Measurements from ENCODE around the gene NEK6.
A peak's percentile ranks its signal among the peaks of the same experiment; 100 is the strongest.

NEK6 gene

DNA sequence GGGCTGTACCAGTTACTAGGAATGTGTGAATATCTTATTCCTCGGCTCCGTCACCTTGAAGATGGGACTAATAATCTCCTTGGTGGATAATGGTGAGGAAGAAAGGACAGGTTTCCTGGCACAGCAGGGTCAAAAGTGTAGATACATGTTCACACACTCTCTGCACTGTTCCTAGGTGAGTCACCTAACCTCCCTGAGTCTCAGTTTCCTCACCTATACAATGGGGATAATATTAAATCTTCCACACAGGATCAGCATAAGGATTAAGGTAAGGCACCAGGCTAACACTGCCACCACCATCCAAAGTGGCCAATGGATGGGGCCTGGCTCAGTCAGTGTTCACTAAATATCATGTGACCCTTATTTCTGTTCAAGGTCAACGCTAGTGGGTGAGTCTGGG lies 90.6 kb downstream of the NEK6 start:
- no peak for TF ChIP-seq CTCF (IDR thresholded peaks at IDR 0.05)
- Histone ChIP-seq H3K9me3 (no peaks in the 10 kb centered on the region), H3K4me3 (ENCODE audit: low read depth in 1 of 2, low read length in 1 of 2) (no peak overlapping the region), H3K27ac (peak overlapping the region; percentile 11), H3K27me3 (no peaks in the 10 kb centered on the region), H3K36me3 (peaks cover 100% of the 10 kb centered on the region), H3K4me1 (ENCODE audit: control insufficient read depth in 1 of 2, insufficient read depth in 1 of 2, low read depth in 1 of 2, low read length in 1 of 2) (peaks cover 17 to 23% of the 10 kb centered on the region in 2 experiments)

DNA sequence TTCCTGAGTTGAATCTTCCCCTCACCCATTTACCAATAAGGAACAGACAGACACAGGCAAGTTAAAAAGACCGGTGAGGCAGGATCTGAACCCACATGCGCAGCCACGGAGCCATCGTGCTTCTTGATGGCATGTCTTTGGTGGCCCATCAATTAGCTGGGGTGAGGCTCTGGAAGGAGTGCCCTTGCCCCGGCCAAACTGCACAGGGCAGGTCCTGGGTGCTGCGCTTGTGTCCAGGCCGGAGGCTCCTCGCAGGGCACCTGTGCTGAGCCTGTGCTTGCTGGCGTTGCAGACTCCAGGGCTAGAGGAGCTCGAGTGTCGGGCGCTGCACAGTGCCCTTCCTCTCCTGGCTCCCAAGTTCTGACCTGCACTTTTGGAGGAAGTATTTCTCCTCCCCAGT lies 91.1 kb downstream of the NEK6 start:
- H3K9me3 ChIP-seq: no peaks in the 10 kb centered on the region
- H3K4me1 ChIP-seq (ENCODE audit: control insufficient read depth in 1 of 2, insufficient read depth in 1 of 2, low read depth in 1 of 2, low read length in 1 of 2): peaks cover 22 to 26% of the 10 kb centered on the region in 2 experiments
- peak overlapping the region; percentile 11 for H3K27ac ChIP-seq
- H3K36me3 ChIP-seq: peaks cover 100% of the 10 kb centered on the region
- H3K27me3 ChIP-seq: no peaks in the 10 kb centered on the region
- no peak for TF ChIP-seq CTCF (IDR thresholded peaks at IDR 0.05)
- H3K4me3 ChIP-seq (ENCODE audit: low read depth in 1 of 2, low read length in 1 of 2): no peak overlapping the region

DNA sequence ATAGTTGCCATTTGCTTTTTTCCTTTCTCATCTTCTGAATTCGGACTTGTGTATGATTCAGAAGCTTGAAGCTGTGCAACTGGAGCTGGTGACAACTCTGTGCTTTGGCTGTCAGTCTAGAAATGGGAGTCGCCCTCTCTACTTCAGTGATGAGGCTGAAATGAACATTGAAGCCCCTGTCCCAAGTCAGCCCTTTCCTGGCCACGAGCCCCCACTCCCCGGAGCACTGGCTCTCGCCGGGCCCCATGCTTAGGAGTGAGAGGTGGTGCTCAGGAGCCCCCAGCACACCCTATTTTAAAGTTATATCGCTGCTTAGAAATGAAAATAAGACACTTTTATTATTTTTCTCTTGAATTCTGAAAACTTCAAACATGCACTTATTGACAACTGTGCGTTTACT lies 91.5 kb downstream of the NEK6 start:
- Histone ChIP-seq H3K27me3 (no peaks in the 10 kb centered on the region), H3K9me3 (no peaks in the 10 kb centered on the region), H3K36me3 (peaks cover 100% of the 10 kb centered on the region), H3K4me3 (ENCODE audit: low read depth in 1 of 2, low read length in 1 of 2) (no peak overlapping the region), H3K27ac (peak overlapping the region; percentile 11), H3K4me1 (ENCODE audit: control insufficient read depth in 1 of 2, insufficient read depth in 1 of 2, low read depth in 1 of 2, low read length in 1 of 2) (peaks cover 26 to 30% of the 10 kb centered on the region in 2 experiments)
- TF ChIP-seq CTCF (IDR thresholded peaks at IDR 0.05): no peak

DNA sequence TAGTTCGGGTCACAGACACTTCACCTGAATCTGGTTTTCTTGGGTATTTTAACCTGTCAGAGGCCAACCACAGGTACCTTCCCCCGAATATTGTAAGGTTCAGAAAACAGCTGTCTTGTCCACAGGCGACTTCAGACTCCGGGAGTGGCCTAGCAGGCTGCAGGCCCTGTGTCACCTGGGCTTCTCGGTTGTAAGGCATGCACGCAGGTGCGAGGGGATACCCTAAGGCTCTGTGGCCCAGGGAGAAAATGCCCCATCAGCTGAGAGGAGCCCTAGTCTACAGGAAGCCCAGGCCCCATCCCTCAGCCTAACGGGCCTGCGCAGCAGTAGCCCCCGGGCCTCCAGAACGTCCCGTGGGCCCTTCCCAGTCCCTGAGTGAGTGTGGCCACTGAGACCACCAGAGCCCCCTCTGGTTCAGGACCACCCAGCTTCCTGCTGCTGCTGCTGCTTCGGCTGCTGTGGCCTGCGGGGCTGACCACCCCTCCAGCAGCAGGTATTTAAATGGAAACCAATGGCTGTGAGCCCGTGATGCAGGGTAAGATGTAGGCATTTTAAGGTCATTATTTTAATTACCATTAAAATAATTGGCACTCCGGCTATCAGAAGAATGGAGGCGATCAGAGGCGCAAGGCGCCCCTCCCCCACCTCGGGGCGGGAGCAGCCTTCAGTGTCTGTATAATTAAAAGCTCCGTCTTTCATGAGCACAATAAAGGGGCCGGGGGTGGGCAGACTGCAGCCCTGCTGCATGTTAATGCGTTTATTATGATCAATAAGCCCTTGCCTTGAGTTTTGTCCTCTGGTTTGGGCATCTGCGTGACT lies 92.1 kb downstream of the NEK6 start:
- no peak for TF ChIP-seq CTCF (IDR thresholded peaks at IDR 0.05)
- Histone ChIP-seq H3K4me3 (ENCODE audit: low read depth in 1 of 2, low read length in 1 of 2) (no peak overlapping the region), H3K36me3 (peaks cover 100% of the 10 kb centered on the region), H3K27ac (no peak overlapping the region), H3K4me1 (ENCODE audit: control insufficient read depth in 1 of 2, insufficient read depth in 1 of 2, low read depth in 1 of 2, low read length in 1 of 2) (peaks cover 32 to 35% of the 10 kb centered on the region in 2 experiments), H3K9me3 (no peaks in the 10 kb centered on the region), H3K27me3 (no peaks in the 10 kb centered on the region)

- Histone ChIP-seq H3K4me3 (ENCODE audit: low read depth in 1 of 2, low read length in 1 of 2) (no peak overlapping the region), H3K27me3 (no peaks in the 10 kb centered on the region), H3K36me3 (peaks cover 100% of the 10 kb centered on the region), H3K27ac (peak overlapping the region; percentile 56), H3K9me3 (no peaks in the 10 kb centered on the region), H3K4me1 (ENCODE audit: control insufficient read depth in 1 of 2, insufficient read depth in 1 of 2, low read depth in 1 of 2, low read length in 1 of 2) (peaks cover 35% of the 10 kb centered on the region in 2 experiments)
- TF ChIP-seq CTCF (IDR thresholded peaks at IDR 0.05): no peak
Observed at GRCh38 chr9:124350494-124351263, 92.9 kb downstream of the NEK6 start.

Data from neutrophil (primary cell).